WTC11 (cell line): ENCODE measurements around the gene FUT7. TPM values are rescaled to one million over a fixed set of nuclear protein-coding genes. Genes with fewer than 3 reads are reported as not detected.

Experiments used
- ATAC-seq: fragments of 200-7000 bp; cut with Tn5 transposase; 2 replicates; pipeline ENCODE4 v1.10.0; 2021; ENCODE audit warnings: mild to moderate bottlenecking, moderate library complexity
- CTCF ChIA-PET: fragments of 300-600 bp; sonication (Branson Sonifier 250); formaldehyde crosslinking; loops from one replicate; lab custom pipeline; 2021; ENCODE audit warnings: antibody characterized with exemption; lab: Charles Lee
- POLR2A ChIA-PET: fragments of 350-600 bp; sonication (Branson Sonifier 250); formaldehyde crosslinking; loops from one replicate; lab custom pipeline; 2021; ENCODE audit warnings: antibody characterized with exemption; lab: Charles Lee
- DNase-seq: peaks from one replicate; pipeline ENCODE4 v3.0.0; 2021; ENCODE audit warnings: low spot score
- H3K27ac Mint-ChIP-seq: 2 replicates; pipeline ENCODE4 v1.8.0; 2021; ENCODE audit warnings: mixed read lengths
- H3K27me3 Mint-ChIP-seq: 2 replicates; pipeline ENCODE4 v1.8.0; 2021; ENCODE audit warnings: low read depth, mild to moderate bottlenecking, moderate library complexity, mixed read lengths
- H3K36me3 Mint-ChIP-seq: 2 replicates; pipeline ENCODE4 v1.8.0; 2021; ENCODE audit warnings: mixed read lengths
- H3K4me1 Mint-ChIP-seq: 2 replicates; pipeline ENCODE4 v1.8.0; 2022; ENCODE audit warnings: mixed read lengths
- H3K4me3 Mint-ChIP-seq: 2 replicates; pipeline ENCODE4 v1.8.0; 2021; ENCODE audit warnings: mild to moderate bottlenecking, moderate library complexity, mixed read lengths
- H3K9me3 Mint-ChIP-seq: 2 replicates; pipeline ENCODE4 v1.8.0; 2021; ENCODE audit warnings: mixed read lengths
- E2F1 ChIP-seq: sonication (generic); formaldehyde crosslinking; IDR thresholded peaks from 2 replicates; pipeline ENCODE4 v1.8.0; 2022; ENCODE audit warnings: mild to moderate bottlenecking, missing genetic modification reagents
- ERG ChIP-seq: fragments of 250-450 bp; sonication (Bioruptor Pico); IDR thresholded peaks from 2 replicates; pipeline ENCODE4 v1.8.0; 2021; ENCODE audit warnings: mild to moderate bottlenecking
- FOXP4 ChIP-seq: sonication (generic); formaldehyde crosslinking; IDR thresholded peaks from 2 replicates; pipeline ENCODE4 v1.8.0; 2022; ENCODE audit warnings: mild to moderate bottlenecking, missing genetic modification reagents
- KAT7 ChIP-seq: sonication (generic); formaldehyde crosslinking; IDR thresholded peaks from 2 replicates; pipeline ENCODE4 v1.8.1; 2023; ENCODE audit warnings: missing genetic modification reagents, mild to moderate bottlenecking, borderline replicate concordance
- RORB ChIP-seq: fragments of 250-450 bp; sonication (Bioruptor Pico); IDR thresholded peaks from 2 replicates; pipeline ENCODE4 v1.9.0; 2021; ENCODE audit warnings: mild to moderate bottlenecking
- SMAD4 ChIP-seq: sonication (generic); formaldehyde crosslinking; IDR thresholded peaks from 2 replicates; pipeline ENCODE4 v1.8.0; 2022; ENCODE audit warnings: mild to moderate bottlenecking, missing genetic modification reagents
- STAT6 ChIP-seq: sonication (generic); formaldehyde crosslinking; conservative IDR thresholded peaks from 2 replicates; pipeline ENCODE4 v1.8.1; 2023; ENCODE audit warnings: mild to moderate bottlenecking, low read depth, missing genetic modification reagents, moderate library complexity
- ZNF121 ChIP-seq: sonication (generic); formaldehyde crosslinking; IDR thresholded peaks from 2 replicates; pipeline ENCODE4 v1.8.0; 2023; ENCODE audit warnings: missing genetic modification reagents
- ZNF138 ChIP-seq: sonication (generic); formaldehyde crosslinking; conservative IDR thresholded peaks from 2 replicates; pipeline ENCODE4 v1.8.1; 2022; ENCODE audit warnings: mild to moderate bottlenecking, moderate library complexity, missing genetic modification reagents
- ZNF671 ChIP-seq: fragments of 250-450 bp; sonication (Bioruptor Pico); IDR thresholded peaks from 2 replicates; pipeline ENCODE4 v1.8.0; 2021; ENCODE audit warnings: mild to moderate bottlenecking
- total RNA-seq: library from RNA; stranded (reverse); gene quantifications from 3 replicates; pipeline ENCODE4 v1.2.3, GENCODE V29; 2021

Gene FUT7
- total RNA-seq, 1 experiment from 2014 or later, result not detected

- TF ChIP-seq ERG, result no peak
These were observed 39.7 kb downstream of the FUT7 start, which contains the start of gene PAXX (continued) for GRCh38 chr9:136991993-136992818.

- no peak for ATAC-seq
- no peak overlapping the region for H3K27ac Mint-ChIP-seq
- ChIA-PET CTCF (interaction anchor here (4.8 kb wide), 1 partner anchor 12 kb away, joined by 34 read pairs; no protein-coding TSS in a partner anchor), POLR2A (interaction anchor here (0.7 kb wide), 1 partner anchor 626 kb away, joined by 4 read pairs; no protein-coding TSS in a partner anchor)
- TF ChIP-seq ZNF671 (CRISPR knock-in tag) (no peak), KAT7 (CRISPR knock-in tag) (no peak), SMAD4 (CRISPR knock-in tag) (no peak), ZNF121 (CRISPR knock-in tag) (no peak)
- TF ChIP-seq, all 79 proteins: peak for 0
- no peak for DNase-seq
- no peaks in the 10 kb centered on the region for H3K36me3 Mint-ChIP-seq
- no peaks in the 10 kb centered on the region; the same call in 1 of the 2 replicates for H3K4me1 Mint-ChIP-seq
- H3K9me3 Mint-ChIP-seq, result peaks cover 9% of the 10 kb centered on the region
- peak overlapping the region; percentile 41 for H3K4me3 Mint-ChIP-seq
- H3K27me3 Mint-ChIP-seq, result peaks cover 44% of the 10 kb centered on the region
These were observed 41.5 kb downstream of the FUT7 start for GRCh38 chr9:136990242-136990911.

GRCh38 chr9:136988872-136989271, 43.0 kb downstream of the FUT7 start:
- CTCF ChIA-PET, result interaction anchor here (0.5 to 1.9 kb wide), 6 partner anchors 11 to 147 kb away, joined by 3 to 7 read pairs (median 4); partner anchors contain the start of gene AJM1
- no peak for TF ChIP-seq ZNF671 (CRISPR knock-in tag)
- no peak for TF ChIP-seq E2F1 (CRISPR knock-in tag)
- no peak for TF ChIP-seq STAT6 (CRISPR knock-in tag)
- no peak for TF ChIP-seq ZNF138 (CRISPR knock-in tag)
- no peak for TF ChIP-seq RORB (CRISPR knock-in tag)
- no peak for TF ChIP-seq FOXP4 (CRISPR knock-in tag)
- TF ChIP-seq, all 79 proteins: peak for 0
- no peak for ATAC-seq

More at GRCh38 chr9:136988872-136989271, 43.0 kb downstream of the FUT7 start:
- H3K36me3 Mint-ChIP-seq, result no peaks in the 10 kb centered on the region
- H3K4me1 Mint-ChIP-seq, result no peaks in the 10 kb centered on the region; the same call in 1 of the 2 replicates
- peaks cover 9% of the 10 kb centered on the region for H3K9me3 Mint-ChIP-seq
- POLR2A ChIA-PET, result no interaction called here
- no peak for DNase-seq
- peaks cover 51% of the 10 kb centered on the region for H3K27me3 Mint-ChIP-seq
- H3K4me3 Mint-ChIP-seq, result no peak overlapping the region
- no peak overlapping the region for H3K27ac Mint-ChIP-seq
